ENCODE results near the gene FAM193A.
"Not testable (repeated sequence)": the region's sequence is repeated elsewhere in the genome, so short reads cannot be mapped to it uniquely, and the experiment has no call there.

FAM193A gene

DNA sequence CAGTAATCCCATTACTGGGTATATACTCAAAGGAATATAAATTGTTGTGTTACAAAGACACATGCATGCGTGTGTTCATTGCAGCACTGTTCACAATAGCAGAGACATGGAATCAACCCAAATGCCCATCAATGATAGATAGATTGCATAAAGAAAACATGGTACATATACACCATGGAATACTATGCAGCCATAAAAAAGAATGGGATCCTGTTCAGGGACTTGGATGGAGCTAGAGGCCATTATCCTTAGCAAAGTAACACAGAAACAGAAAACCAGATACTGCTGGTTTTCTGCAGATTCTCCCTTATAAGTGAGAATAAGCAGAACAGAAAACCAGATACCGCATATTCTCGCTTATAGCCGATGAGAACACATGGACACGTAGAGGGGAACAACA, 43.5 kb downstream of the FAM193A start:
- no peak for DNase-seq

DNA sequence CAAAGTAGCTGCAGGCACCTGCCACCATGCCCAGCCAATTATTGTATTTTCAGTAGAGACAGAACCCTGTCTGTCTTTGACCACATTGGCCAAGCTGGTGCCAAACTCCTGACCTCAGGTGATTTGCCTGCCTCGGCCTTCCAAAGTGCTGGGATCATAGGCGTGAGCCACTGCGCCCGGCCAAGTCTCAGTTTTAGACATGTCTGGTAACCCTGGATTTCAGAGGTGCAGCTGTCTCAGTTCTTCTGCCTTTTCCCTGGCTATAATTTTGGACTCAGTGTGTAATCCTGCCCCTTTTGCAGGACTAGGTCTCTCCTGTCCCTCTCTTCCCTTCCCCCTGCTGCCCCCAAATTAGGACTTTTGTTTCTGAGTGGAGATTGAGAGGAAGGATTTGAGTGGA, 46.6 kb downstream of the FAM193A start:
- DNase-seq = no peak

DNA sequence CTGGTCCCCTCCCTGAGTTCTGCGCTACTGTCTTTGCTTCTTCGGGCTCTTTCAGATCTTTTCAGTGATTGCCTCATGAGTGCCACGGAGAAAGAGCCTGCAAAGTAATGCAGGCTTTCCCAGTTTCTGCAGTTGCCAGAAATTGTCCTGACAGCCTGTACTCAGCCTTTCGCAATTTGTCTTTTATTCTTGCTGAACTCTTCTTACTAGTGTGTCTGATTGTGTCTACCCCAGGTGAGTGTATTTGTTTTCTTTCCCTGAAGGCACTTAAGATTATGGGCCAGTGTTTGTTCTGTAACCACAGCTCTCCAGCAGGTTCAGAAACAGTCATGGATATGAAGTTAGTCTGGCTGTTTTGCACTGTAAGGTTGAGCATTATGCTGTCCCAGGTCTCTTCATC, 47.1 kb downstream of the FAM193A start:
- DNase-seq = no peak

DNA sequence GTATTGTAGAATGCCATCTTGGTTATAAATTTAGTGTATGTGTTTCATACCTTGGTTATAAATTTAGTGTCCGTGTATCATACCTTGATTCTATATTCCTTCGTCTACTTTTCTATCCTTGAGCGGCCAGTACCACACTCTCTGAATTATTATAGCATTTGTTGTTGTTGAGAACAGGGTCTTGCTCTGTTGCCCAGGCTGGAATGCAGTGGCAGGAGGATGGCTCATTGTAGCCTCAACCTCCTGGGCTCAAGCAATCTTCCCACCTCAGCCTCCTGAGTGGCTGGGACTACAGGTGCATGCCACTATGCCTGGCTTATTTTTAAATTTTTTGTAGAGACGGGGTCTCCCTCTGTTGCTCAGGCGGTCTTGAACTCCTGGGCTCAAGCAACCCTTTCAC, 50.1 kb downstream of the FAM193A start:
- no peak for DNase-seq

DNA sequence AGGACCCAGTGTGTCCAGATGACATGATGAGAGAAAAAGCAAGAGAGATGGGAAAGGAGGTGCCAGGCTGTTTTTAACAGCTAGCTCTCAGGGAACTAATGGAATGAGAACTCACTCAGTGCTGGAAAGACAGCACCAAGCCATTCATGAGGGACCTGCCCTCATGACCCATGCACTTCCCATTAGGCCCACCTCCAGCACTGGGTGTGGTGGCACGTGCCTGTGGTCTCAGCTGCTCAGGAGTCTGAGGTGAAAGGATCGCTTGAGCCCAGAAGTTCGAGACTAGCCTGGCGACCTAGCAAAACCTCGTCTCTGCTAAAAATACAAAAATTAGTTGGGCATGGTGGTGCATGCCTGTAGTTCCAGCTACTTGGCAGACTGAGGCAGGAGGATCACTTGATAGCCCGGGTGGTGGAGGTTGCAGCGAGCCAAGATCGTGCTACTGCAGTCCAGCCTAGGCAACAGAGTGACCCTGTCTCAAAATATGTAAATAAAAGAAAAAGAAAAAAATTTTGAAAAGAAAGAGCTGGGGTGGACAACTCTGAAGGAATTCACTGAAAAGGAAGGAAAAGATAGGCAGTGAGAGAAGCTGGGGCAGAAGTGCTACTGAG, 50.9 kb downstream of the FAM193A start:
- DNase-seq = no peak

DNA sequence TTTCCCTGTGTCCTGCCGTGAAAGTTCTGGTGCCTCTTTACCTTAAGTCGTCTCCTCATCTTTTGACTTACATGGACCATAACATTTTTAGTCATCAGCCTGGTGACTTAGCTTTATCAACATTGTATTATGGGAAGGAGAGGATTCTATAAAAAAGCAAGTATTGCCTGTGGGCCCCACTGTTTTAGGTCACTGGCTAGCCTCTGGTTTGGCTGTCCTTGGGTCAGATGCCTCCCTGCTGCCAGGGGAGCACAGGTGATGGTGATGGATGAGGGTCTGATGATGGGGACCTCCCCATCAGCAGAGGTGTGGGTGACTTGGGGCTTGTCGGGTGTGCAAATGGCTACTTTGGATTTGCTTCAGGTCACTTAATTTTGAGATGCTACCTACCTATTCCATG, 51.8 kb downstream of the FAM193A start:
- no peak for DNase-seq

DNA sequence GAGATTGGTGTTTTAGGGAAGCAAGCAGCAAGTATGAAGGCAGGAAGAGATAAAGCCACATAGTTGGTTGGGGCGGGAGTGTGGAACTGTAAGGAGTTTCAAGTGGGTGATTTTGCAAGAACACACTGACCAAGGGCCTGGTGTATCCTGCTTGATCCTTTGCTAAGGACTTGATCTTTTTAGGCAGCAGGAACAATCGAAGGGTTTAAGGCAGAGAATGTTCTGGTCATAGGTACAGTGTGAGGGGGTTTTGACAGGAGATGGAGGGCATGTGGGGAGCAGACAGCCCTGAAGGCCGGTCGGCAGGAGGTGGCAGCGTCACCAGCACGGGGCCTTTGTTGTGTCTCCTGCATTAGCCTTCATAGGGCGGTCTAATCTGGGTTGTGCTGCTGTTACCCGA, 54.7 kb downstream of the FAM193A start:
- DNase-seq = no peak

DNA sequence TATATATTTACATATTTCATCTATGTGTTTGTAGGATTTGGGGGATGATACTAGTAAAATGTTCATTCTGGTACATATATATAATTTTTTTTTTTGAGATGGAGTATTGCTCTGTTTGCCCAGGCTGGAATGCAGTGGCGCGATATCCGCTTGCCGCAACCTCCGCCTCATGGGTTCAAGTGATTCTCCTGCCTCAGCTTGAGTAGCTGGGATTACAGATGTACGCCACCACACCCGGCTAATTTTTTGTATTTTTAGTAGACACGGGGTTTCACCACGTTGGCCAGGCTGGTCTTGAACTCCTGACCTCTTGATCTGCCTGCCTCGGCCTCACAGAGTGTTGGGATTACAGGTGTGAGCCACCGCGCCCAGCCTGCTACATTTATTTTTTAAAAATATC, 55.6 kb downstream of the FAM193A start:
- not testable (repeated sequence) for DNase-seq

DNA sequence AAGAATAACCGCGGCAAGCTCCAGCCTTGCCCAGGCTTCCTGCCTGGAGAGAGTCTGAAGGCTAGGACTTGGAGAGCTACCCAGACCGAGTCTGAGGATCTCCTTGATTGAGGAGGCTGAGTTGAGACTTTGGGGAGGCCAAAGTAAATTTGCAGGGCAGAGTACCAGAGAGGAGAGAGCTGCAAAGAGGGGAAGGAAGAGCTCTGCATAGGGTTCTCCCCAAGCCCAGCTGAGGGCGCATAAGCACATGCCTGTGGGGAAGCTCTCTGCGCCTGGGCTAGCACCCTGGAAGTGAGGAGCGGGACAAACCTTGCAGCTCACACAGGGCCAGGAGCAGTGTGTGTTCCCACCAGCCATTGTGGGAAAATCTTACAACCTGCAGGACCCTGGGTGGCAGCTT, 56.1 kb downstream of the FAM193A start:
- DNase-seq = no peak

DNA sequence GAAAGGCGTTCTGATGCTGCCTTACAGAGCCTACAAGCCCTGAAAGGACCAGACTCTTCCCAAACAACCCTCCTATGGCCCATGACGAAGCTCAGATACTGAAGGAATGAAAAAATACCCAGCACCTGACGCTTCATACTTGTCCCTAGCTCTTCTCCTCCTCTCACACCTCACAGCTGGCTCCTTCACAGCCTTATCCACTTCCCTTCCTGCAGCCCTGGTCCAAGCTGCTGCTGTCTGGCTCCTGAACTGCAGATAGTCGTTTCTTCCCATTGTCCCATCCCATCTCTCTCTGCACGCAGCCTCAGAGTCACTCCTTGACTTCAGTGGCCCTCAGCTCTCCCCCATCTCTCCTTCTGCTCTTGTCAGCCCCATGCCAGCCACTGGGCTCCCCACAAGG, 56.6 kb downstream of the FAM193A start:
- no peak for DNase-seq

DNA sequence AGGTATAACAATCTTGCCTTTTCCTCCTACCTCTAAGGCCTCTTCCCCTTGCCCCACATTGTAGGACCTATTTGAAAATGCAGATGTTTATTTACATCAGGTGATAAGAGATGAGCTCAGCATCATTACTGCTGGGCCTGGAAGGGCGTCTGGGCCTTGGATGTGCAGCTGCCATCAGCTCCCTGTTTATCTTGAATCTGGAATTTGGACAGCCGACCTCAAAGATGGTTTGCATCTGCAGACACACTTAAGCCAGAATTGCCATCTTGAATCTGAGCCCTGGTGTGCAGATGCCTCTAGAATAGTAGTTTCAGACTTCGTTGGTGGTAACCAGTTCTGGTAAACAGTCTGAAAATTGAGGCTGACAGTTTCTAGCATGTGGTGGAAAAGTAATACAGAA, 59.0 kb downstream of the FAM193A start:
- DNase-seq = no peak

DNA sequence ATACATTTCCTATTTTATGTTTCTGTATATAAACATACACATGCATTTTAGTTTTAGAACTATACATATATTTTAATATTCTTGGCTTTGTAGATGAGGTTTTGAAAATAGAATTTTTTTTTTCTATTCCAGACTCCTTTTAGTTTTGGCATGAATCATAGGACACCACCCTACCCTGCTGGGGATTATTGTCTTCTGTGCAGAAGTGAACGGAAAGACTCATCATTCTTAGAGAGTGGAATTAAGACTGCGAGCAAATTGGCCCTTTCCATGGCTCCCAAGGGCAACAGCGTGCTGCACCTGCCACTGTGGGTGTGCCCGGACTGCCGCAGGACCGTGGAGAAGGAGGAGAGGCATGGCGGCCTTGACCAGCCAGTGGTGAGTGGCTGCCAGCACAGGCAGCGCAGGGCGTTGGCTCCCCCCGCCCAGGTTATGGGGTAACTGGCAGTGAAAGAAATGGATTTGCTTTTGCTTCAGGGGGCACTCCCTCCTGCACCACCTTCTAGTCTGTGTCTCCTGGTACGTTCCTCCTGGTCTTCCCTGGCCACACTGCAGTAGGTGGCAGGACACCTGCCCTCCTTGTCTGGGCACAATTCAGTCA, 59.6 kb downstream of the FAM193A start:
- no peak for DNase-seq

DNA sequence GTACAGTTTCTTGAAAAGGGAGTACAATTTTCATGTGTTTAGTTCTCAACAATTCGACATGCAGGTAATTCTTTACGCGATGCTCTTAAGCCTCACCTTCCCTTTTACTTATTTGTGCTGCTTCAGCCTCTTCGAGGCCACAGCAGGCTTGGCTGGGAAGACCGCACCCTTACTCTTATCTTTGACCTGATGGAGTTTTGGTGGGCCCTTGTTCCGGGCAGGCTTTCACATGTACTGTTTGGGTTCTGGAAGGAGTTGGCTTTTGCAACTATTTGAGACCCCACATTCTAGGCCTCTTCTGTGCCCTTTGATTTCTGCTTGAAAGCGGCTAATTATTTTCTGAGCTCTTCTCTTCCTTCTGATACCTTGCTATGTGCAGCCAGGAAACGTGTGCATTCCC, 60.2 kb downstream of the FAM193A start:
- no peak for DNase-seq

DNA sequence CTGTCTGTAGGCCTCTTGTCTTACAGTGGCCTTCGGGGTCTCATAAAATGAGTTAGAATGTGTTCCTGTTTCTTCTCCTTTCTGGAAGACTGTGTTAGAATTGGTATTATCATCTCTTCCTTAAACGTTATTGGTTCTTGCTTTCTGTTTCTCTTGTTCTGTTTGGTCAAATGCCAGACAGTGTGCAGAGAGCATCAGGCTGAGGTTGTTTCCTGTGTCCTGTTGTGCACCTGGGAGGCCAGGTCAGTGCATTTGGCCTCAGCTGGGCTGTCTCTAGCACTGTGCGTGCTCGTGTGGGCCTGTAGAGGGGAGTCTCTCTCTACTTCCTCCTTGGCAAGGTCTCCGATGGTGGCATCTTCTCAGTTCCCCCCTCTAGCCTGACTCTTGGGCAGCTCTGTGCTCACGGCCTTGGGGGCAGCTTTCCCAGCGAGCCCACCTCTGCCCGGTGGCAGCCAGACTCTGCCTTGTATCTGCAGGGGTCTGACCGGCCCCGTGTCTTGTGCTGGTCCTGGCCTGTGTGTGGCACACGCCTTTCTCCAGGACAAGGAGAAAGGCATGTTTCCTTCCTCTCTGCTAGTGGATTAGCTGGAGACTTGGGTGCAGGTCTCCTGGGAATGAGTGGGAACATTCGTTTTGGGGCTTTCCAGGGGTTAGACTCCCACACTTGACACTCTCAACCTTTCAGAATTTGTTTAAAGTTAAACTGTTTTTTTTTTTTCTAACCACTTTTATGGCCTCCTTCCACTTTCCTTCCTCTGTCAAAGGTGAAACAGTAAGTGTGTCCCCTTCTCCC, 62.3 kb downstream of the FAM193A start:
- no peak for DNase-seq

DNA sequence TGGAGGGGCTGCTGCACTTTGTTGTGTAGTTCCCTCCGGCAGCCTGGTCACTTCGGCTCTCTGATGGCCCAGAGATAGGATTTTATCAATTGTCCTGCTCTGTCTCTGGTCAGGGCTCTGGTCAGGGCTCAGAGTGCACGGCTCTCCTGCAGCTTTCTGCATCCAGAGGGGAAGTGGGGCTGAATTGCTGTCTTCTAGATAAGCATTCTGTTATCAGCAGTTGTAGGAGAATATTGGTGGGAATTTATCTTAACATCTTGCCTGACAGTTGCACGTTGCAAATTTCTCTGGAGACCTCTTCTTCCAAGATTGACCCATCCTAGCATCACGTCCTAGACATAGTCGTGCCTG, 62.8 kb downstream of the FAM193A start:
- no peak for DNase-seq

DNA sequence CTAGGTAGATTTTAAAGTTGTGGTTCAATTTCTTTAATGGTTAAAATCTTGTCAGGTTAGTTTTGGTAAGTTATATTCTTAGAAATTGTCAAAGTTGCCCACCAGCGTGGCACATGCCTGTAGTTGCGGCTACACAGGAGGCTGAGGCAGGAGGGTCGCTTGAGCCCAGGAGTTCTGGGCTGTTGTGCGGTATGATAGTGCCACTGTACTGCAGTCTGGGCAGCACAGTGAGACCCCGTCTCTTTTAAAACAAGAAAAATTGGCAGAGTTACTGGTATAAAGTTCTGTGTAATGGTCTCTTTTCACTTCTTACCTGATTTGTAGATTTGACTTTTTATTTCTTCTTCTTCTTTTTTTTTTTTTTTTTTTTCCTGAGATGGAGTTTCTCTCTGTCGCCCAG, 64.4 kb downstream of the FAM193A start:
- no peak for DNase-seq

DNA sequence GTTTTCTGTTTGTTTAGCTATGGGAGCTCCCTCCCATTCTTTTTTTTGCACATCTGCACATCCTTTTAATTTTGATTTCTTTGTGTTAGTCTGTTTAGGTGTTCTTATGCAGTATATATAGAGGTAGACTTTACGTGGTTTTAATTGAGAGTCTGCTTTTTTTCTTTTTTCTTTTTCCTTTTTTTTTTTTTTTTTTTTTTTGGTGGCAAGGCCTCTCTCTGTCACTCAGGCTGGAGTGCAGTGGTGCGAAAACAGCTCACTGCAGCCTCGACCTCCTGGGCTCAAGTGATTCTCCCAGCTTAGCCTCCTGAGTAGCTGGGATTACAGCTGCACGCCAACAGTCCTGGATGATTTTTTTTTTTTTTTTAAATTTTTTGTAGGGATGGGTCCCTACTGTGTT, 68.2 kb downstream of the FAM193A start:
- no peak for DNase-seq

DNA sequence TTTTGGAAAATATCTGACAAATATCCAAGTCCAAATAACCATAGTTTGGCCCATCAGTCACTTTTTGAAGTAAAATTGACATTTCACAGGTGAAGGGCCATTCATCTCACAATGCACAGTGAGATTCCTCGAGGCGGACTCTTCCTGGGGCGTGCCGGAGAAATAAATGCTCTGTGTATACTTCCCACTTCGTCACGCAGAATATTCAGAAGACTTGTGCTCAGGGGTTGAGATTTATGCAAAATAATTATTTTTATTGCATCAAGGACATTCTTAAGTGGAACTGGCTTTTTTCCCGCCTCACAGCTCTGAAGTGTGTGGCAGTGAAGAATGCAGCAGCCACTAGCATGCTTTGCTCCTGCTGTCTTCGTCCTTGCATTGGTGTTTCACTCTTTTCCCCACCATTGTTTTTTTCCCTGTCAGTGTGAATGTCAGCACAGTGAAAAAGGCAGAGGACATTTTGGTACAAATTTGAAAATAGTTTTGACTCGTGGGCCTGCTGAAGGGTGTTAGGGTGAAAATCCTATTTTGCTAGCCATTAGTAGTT, 70.6 kb downstream of the FAM193A start:
- DNase-seq = no peak

DNA sequence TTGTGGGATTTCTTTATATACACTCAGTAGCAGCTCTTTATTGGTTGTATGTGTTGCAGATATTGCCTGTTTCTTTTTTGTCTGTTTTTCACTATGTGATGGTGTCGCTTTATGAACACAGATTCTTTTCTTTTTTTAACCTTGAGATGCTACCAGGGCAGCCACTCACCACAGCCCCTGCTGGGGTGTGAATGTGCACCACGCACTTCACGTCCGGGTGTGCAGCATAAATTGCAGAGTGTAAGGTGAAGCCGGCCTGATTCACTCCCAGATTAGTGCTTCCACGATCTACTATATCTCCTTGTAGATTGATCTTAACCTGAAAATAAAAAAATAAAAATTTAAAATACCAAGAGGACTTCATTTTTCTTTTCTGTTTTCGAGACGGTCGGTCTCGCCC, 71.4 kb downstream of the FAM193A start:
- no peak for DNase-seq

DNA sequence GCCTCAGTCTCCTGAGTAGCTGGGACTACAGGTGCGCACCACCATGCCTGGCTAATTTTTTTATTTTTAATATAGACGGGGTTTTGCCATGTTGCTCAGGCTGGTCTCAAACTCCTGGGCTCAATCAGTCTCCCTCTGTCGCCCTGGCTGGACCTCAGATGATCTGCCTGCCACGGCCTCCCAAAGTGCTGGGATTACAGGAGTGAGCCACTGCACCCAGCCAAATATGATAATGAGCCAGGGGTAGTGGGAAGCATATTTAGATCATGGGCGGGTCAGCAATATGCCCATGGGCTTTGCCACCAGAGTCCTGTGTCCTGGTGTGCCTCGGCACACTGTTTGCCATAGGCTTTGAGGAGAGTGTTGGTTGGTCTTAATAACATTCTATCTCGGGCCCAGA, 71.8 kb downstream of the FAM193A start:
- DNase-seq = no peak

DNA sequence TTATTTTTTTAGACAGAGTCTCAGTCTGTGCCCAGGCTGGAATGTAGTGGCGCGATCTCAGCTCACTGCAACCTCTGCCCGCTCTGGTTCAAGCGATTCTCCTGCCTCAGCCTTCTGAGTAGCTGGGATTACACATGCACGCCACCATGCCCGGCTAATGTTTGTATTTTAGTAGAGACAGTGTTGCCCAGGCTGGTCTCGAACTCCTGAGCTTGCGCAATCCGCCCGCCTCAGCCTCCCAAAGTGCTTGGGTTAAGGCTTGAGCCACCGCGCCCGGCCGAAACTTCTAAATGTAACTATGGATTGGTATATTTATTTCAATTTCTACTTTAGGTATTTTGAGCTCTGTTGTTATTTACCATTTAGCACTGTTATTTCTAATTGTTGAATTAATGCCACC, 79.4 kb downstream of the FAM193A start:
- DNase-seq = no peak

DNA sequence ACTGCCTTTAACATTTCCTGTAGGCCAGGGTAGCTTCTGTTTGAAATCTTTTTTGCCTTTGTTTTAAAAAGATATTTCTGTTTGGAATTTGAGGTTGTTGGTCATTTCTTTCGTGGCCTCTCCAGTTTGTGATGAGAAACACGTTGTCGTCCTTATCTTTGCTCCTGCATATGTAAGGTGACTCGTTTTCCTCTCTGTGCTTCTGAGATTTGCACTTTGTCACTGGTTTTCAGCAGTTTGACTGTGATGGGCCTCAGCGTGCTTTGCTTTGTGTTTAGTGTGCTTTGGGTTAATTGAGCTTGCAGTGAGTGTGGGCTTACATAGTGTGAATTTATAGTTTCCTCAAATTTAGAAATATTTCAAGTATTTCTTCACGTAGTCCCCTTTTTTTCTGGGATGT, 81.5 kb downstream of the FAM193A start:
- no peak for DNase-seq

DNA sequence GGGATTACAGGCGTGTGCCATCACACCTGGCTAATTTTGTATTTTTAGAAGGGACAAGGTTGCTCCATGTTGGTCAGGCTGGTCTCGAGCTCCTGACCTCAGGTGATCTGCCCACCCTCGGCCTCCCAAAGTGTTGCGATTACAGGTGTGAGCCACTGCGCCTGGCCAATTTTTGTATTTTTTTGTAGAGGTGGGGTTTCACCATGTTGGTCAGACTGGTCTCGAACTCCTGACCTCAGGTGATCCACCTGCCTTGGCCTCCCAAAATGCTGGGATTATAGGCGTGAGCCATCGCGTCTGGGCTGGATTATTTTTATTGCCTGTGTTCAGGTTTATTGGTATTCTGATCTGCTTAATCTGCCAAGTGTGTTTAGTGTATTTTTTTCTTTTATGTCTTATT, 82.3 kb downstream of the FAM193A start:
- not testable (repeated sequence) for DNase-seq

DNA sequence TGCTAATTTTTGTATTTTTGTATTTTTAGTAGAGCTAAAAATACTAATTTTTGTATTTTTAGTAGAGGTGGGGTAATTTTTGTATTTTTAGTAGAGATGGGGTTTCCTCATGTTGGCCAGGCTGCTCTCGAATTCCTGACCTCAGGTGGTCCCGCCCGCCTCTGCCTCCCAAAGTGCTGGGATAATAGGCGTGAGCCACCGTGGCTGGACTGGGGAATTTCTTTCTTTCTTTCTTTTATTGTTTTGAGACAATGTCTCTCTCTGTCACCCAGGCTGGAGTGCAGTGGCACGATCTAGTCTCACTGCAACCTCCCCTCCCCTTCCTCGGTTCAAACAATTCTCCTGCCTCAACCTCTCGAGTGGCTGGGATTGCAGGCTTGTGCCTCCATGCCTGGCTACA, 83.0 kb downstream of the FAM193A start:
- DNase-seq = no peak
